Muscle of leg (tissue), 11 donors: Measurements from ENCODE around the gene SAP25. TPM values are rescaled to one million over a fixed set of nuclear protein-coding genes. Genes with fewer than 3 reads are reported as not detected.
A peak's percentile ranks its signal among the peaks of the same experiment; 100 is the strongest.
"Not testable (repeated sequence)": the region's sequence is repeated elsewhere in the genome, so short reads cannot be mapped to it uniquely, and the experiment has no call there.

Experiments used
- DNase-seq: peaks from one replicate; pipeline ENCODE4 v3.0.0; 2013
- H3K27ac ChIP-seq: one replicate; pipeline ENCODE4 v1.5.1; 2013; ENCODE audit warnings: mild to moderate bottlenecking, low read length, control low read depth
- H3K27me3 ChIP-seq: one replicate; pipeline ENCODE4 v1.6.1; 2013; ENCODE audit warnings: low read length; ENCODE audit not compliant: control insufficient read depth, insufficient read depth
- H3K36me3 ChIP-seq: one replicate; pipeline ENCODE4 v1.6.1; 2013; ENCODE audit warnings: low read length; ENCODE audit not compliant: control insufficient read depth, insufficient read depth
- H3K4me1 ChIP-seq: one replicate; pipeline ENCODE4 v1.6.1; 2013; ENCODE audit warnings: low read length; ENCODE audit not compliant: control insufficient read depth, insufficient read depth
- H3K4me3 ChIP-seq: one replicate; pipeline ENCODE4 v1.5.1; 2013; ENCODE audit warnings: low read length, control low read depth
- H3K9me3 ChIP-seq: replicated peaks from 2 replicates; pipeline ENCODE4 v1.6.1; 2013; ENCODE audit warnings: low read depth, low read length; ENCODE audit not compliant: control insufficient read depth
- WGBS: methylation state at CpG from one replicate; pipeline ENCODE4 v1.1.5; 2013; ENCODE audit warnings: missing lambda C conversion rate; ENCODE audit not compliant: insufficient coverage; 5-methylcytosine and 5-hydroxymethylcytosine counted together
- polyA plus RNA-seq, 8 donors: library from polyadenylated mRNA; unstranded; fragments of 120-200 nt; gene quantifications; one replicate each; pipeline versions ENCODE4 v1.2.1 to v1.2.3, GENCODE V29; 2013; ENCODE audit warnings: inconsistent platforms in 1 of 8, low replicate concordance in 1 of 8; ENCODE audit not compliant: insufficient read length in 8 of 8, insufficient read depth in 1 of 8
- total RNA-seq: library from RNA; stranded (reverse); fragments of 120-200 nt; gene quantifications from one replicate; pipeline ENCODE4 v1.2.4, GENCODE V29; 2013

SAP25 gene
- total and polyA plus RNA-seq, 9 donors, result 0.98 to 8.3 (median 3.7) TPM

GRCh38 chr7:100559127-100559526, 14.6 kb downstream of the SAP25 start:
- Histone ChIP-seq H3K4me3 (no peak overlapping the region), H3K27ac (no peak overlapping the region), H3K27me3 (no peaks in the 10 kb centered on the region), H3K9me3 (no peaks in the 10 kb centered on the region), H3K4me1 (peaks cover 2% of the 10 kb centered on the region), H3K36me3 (peaks cover 43% of the 10 kb centered on the region)
- no peak for DNase-seq
- WGBS, result no CpG with 5 or more reads among the region's 4 CpGs

- 90% methylated on average over 2 of the region's 4 CpGs for WGBS
- Histone ChIP-seq H3K27me3 (no peaks in the 10 kb centered on the region), H3K36me3 (peaks cover 37% of the 10 kb centered on the region), H3K9me3 (no peaks in the 10 kb centered on the region), H3K27ac (no peak overlapping the region), H3K4me1 (no peaks in the 10 kb centered on the region), H3K4me3 (no peak overlapping the region)
- DNase-seq, result no peak
Measured at GRCh38 chr7:100556541-100556940, 17.2 kb downstream of the SAP25 start.

GRCh38 chr7:100555701-100556100, 18.0 kb downstream of the SAP25 start:
- 85% methylated on average over 2 of the region's 5 CpGs for WGBS
- no peak for DNase-seq
- Histone ChIP-seq H3K4me1 (no peaks in the 10 kb centered on the region), H3K9me3 (no peaks in the 10 kb centered on the region), H3K4me3 (no peak overlapping the region), H3K27me3 (no peaks in the 10 kb centered on the region), H3K36me3 (peaks cover 34% of the 10 kb centered on the region), H3K27ac (no peak overlapping the region)

GRCh38 chr7:100553032-100553431, 20.7 kb downstream of the SAP25 start:
- DNase-seq, result no peak
- Histone ChIP-seq H3K36me3 (peaks cover 34% of the 10 kb centered on the region), H3K27ac (no peak overlapping the region), H3K4me1 (no peaks in the 10 kb centered on the region), H3K9me3 (no peaks in the 10 kb centered on the region), H3K27me3 (no peaks in the 10 kb centered on the region), H3K4me3 (no peak overlapping the region)
- WGBS, result 92% methylated on average over 2 of the region's 3 CpGs

- WGBS, result 90% methylated on average over 2 of the region's 2 CpGs
- DNase-seq, result no peak
- Histone ChIP-seq H3K4me3 (no peak overlapping the region), H3K4me1 (peaks cover 4% of the 10 kb centered on the region), H3K36me3 (peaks cover 34% of the 10 kb centered on the region), H3K27me3 (no peaks in the 10 kb centered on the region), H3K27ac (no peak overlapping the region), H3K9me3 (no peaks in the 10 kb centered on the region)
Measured at GRCh38 chr7:100552532-100552931, 21.2 kb downstream of the SAP25 start.

- H3K27me3 ChIP-seq, H3K4me3 ChIP-seq, H3K27ac ChIP-seq, DNase-seq, H3K36me3 ChIP-seq, H3K9me3 ChIP-seq: not testable (repeated sequence)
- peaks cover 21% of the 10 kb centered on the region for H3K4me1 ChIP-seq
- 70% methylated on average over 3 of the region's 5 CpGs for whole genome bisulfite sequencing
Measured at GRCh38 chr7:100548446-100548845, 25.3 kb downstream of the SAP25 start.

GRCh38 chr7:100547872-100548271, 25.8 kb downstream of the SAP25 start:
- no CpG with 5 or more reads among the region's 2 CpGs for WGBS
- Histone ChIP-seq H3K27ac (peak overlapping the region; percentile 88), H3K36me3 (peaks cover 8% of the 10 kb centered on the region), H3K9me3 (no peaks in the 10 kb centered on the region), H3K4me1 (peaks cover 21% of the 10 kb centered on the region), H3K27me3 (no peaks in the 10 kb centered on the region), H3K4me3 (no peak overlapping the region)
- peak; percentile 61 for DNase-seq

- Histone ChIP-seq H3K9me3 (no peaks in the 10 kb centered on the region), H3K4me3 (no peak overlapping the region), H3K36me3 (peaks cover 4% of the 10 kb centered on the region), H3K4me1 (peaks cover 21% of the 10 kb centered on the region), H3K27me3 (no peaks in the 10 kb centered on the region), H3K27ac (peak overlapping the region; percentile 88)
- WGBS, result 63% methylated on average over 3 of the region's 9 CpGs
- no peak for DNase-seq
Measured at GRCh38 chr7:100546926-100547800, 26.5 kb downstream of the SAP25 start.

- H3K9me3 ChIP-seq, result no peaks in the 10 kb centered on the region
- DNase-seq, result no peak
- peak overlapping the region; percentile 88 for H3K27ac ChIP-seq
- no peaks in the 10 kb centered on the region for H3K27me3 ChIP-seq
- H3K4me1 ChIP-seq, result peaks cover 21% of the 10 kb centered on the region
- H3K4me3 ChIP-seq, result no peak overlapping the region
- WGBS, result 23% methylated on average over 6 of the region's 10 CpGs
- H3K36me3 ChIP-seq, result peaks cover 4% of the 10 kb centered on the region
Measured at GRCh38 chr7:100546129-100546925, 27.4 kb downstream of the SAP25 start.
